Skeletal muscle satellite cell (primary cell): Measurements from ENCODE around the gene GPR34.

ENCODE experiments used
- H3K27me3 ChIP-seq: 2 replicates; pipeline ENCODE4 v1.7.0; 2013; ENCODE audit warnings: low read length; ENCODE audit not compliant: control insufficient read depth, insufficient read depth
- H3K36me3 ChIP-seq: 2 replicates; pipeline ENCODE4 v1.7.0; 2013; ENCODE audit warnings: mild to moderate bottlenecking, control low read depth, low read length; ENCODE audit not compliant: insufficient read depth
- H3K4me1 ChIP-seq: 2 replicates; pipeline ENCODE4 v1.7.0; 2013; ENCODE audit warnings: low read length; ENCODE audit not compliant: control insufficient read depth, insufficient read depth
- H3K4me2 ChIP-seq: 2 replicates; pipeline ENCODE4 v1.7.0; 2013; ENCODE audit warnings: mild to moderate bottlenecking, low read length
- H3K4me3 ChIP-seq: 2 replicates; pipeline ENCODE4 v1.7.0; 2013; ENCODE audit warnings: low read length
- H3K9ac ChIP-seq: 2 replicates; pipeline ENCODE4 v1.7.0; 2013; ENCODE audit warnings: mild to moderate bottlenecking, low read depth, low read length, moderate library complexity
- H3K9me3 ChIP-seq: replicated peaks from 2 replicates; pipeline ENCODE4 v1.7.0; 2013; ENCODE audit warnings: mild to moderate bottlenecking, control low read depth, low read length

Gene GPR34

DNA sequence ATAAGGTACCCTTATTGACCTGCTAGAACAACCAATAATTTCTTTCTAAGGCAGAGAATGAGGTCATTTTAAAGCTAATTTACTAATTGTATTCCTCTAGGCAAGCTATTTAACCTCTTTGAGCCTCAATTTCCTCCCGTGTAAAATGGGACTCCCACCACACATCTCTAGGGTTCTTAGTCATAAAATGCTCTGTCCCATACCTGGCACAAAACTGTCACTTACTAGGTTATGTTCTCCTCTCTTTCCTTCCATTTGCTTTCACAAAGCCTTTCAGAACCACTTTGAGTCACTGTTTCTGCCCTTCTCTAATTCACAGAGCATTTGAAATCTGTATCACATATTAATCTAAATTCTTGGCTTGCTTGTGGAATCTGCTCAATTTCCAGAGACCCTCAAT, 32.8 kb downstream of the GPR34 start:
- Histone ChIP-seq H3K9me3 (peaks cover 3% of the 10 kb centered on the region), H3K4me1 (no peaks in the 10 kb centered on the region), H3K9ac (no peak overlapping the region), H3K4me3 (no peak overlapping the region), H3K36me3 (no peaks in the 10 kb centered on the region), H3K4me2 (no peak overlapping the region), H3K27me3 (no peaks in the 10 kb centered on the region)

DNA sequence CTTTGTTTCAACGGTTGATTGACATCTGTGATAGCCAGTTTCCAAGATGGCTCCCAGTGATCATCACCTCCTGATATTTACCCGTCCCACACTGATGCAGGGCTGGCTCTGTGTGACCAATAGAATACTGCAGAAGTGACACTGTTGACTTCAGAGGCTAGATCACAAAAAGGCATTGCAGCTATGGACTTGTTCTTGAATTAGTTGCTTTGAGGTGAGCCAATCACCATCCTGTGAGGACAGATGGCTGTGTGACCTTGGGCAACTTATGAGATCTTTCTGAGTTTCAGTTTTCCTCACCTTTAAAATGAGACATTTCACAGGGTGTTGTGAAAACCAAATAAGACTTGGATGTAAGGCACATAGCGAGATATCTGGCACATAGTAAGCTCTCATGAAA, 33.4 kb downstream of the GPR34 start:
- peaks cover 3% of the 10 kb centered on the region for H3K9me3 ChIP-seq
- no peaks in the 10 kb centered on the region for H3K4me1 ChIP-seq
- no peak overlapping the region for H3K9ac ChIP-seq
- H3K4me3 ChIP-seq = no peak overlapping the region
- H3K27me3 ChIP-seq = no peaks in the 10 kb centered on the region
- no peak overlapping the region for H3K4me2 ChIP-seq
- no peaks in the 10 kb centered on the region for H3K36me3 ChIP-seq

DNA sequence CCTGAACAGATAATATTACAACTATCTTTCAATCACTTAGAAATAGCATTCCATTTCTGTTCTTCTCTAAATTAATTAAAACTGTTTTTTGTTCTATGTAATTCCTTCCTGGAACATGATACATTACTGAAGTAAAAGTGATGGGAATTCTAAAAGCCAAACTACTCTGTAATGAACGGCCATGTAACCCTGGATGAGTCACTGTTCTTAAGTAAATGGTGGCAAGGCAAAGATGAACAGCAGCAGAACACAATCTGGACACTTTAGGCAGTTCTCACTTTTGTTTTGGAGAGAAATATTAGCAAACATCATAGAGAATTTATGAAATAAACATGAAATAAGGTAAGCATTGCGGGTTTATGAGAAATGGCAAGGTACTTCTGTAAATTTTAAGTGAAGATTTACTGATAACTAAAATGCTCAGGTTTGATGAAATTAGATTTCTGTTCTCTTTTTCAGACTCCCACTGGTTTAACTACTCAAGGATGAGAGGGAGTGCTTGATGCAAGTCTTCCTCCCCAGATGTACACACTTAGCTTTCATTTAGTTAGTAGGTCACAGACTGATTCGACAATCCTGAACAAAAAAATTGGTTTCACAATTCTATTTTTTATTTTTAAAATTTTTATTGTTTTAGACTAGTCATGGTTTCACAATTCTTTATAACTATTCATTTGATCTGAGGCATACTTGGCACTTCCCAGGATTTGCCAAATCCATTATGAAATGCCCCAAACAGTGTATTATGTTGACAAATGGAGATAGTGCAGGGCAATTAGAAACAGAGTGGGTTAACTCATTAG, 34.2 kb downstream of the GPR34 start:
- Histone ChIP-seq H3K9me3 (peaks cover 3% of the 10 kb centered on the region), H3K27me3 (no peaks in the 10 kb centered on the region), H3K4me2 (peak overlapping the region; percentile 3), H3K36me3 (no peaks in the 10 kb centered on the region), H3K9ac (no peak overlapping the region), H3K4me1 (no peaks in the 10 kb centered on the region), H3K4me3 (no peak overlapping the region)

DNA sequence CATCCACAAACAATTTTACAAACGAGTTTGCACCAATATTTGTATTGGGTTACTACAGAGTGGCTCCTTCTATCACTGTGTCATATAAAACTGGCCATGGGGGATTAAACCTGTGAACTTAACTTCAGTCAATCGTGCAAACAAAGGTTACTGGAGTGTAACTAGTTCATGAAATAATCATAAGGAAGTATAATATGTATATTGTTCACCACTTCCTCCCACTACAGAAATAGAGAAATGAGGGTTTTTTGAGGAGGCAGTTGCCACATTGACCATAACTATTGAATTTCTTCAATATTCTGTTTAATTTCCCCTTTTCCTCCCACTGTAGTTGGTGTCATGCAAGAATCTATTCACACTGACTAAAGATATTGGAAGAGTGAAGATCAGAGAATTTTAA, 35.1 kb downstream of the GPR34 start, which contains the start of gene GPR82:
Gene GPR82 (plus strand): TSS at position 356 of the 400 bp plus-strand sequence. CDS start 2,846 bp downstream, outside the sequence.
- Histone ChIP-seq H3K9ac (no peak within 1 kb of the TSS), H3K27me3 (no peaks in the 10 kb centered on the region), H3K4me2 (peak within 1 kb of the TSS; percentile 3), H3K4me3 (no peak within 1 kb of the TSS), H3K9me3 (peaks cover 3% of the 10 kb centered on the region), H3K36me3 (no peaks in the 10 kb centered on the region), H3K4me1 (no peaks in the 10 kb centered on the region)

- H3K9me3 ChIP-seq = no peaks in the 10 kb centered on the region
- no peaks in the 10 kb centered on the region for H3K36me3 ChIP-seq
- H3K4me3 ChIP-seq = no peak overlapping the region
- no peaks in the 10 kb centered on the region for H3K4me1 ChIP-seq
- no peak overlapping the region for H3K9ac ChIP-seq
- no peaks in the 10 kb centered on the region for H3K27me3 ChIP-seq
- H3K4me2 ChIP-seq = no peak overlapping the region
These were observed 39.4 kb downstream of the GPR34 start for GRCh38 chrX:41728125-41728524.

- H3K9me3 ChIP-seq = no peaks in the 10 kb centered on the region
- H3K4me3 ChIP-seq = no peak overlapping the region
- no peaks in the 10 kb centered on the region for H3K27me3 ChIP-seq
These were observed 41.3 kb downstream of the GPR34 start for GRCh38 chrX:41730081-41730480.

GRCh38 chrX:41732260-41732659, 43.5 kb downstream of the GPR34 start:
- no peak overlapping the region for H3K4me3 ChIP-seq
- no peaks in the 10 kb centered on the region for H3K27me3 ChIP-seq
- no peak overlapping the region for H3K9ac ChIP-seq
- no peaks in the 10 kb centered on the region for H3K9me3 ChIP-seq
- peaks cover 6% of the 10 kb centered on the region for H3K4me1 ChIP-seq
- no peak overlapping the region for H3K4me2 ChIP-seq
- H3K36me3 ChIP-seq = no peaks in the 10 kb centered on the region

More at GRCh38 chrX:41730081-41730480, 41.3 kb downstream of the GPR34 start:
- Histone ChIP-seq H3K4me1 (no peaks in the 10 kb centered on the region), H3K9ac (no peak overlapping the region), H3K4me2 (no peak overlapping the region), H3K36me3 (no peaks in the 10 kb centered on the region)

DNA sequence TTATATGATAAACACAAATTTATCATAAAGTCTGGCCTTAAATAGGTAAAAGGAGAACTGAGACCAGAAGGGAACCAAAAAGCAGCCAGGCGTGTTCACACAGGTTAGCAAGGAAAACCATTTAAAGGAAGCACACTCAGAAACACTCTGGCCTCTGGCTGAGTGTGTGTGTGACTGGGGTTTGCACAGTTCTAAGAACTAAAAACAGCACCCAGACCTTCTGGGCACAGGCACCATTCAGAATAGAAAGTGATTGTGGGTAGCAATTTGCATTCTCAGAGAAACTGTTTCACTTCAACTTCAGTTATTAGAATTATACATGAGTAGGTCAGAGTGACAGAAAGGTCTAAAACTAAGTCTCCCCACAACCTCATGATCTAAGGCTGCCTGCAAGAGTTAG, 45.2 kb downstream of the GPR34 start:
- Histone ChIP-seq H3K4me1 (peaks cover 7% of the 10 kb centered on the region), H3K36me3 (no peaks in the 10 kb centered on the region), H3K9me3 (no peaks in the 10 kb centered on the region)

GRCh38 chrX:41734530-41734929, 45.8 kb downstream of the GPR34 start:
- Histone ChIP-seq H3K4me2 (no peak overlapping the region), H3K4me1 (peaks cover 7% of the 10 kb centered on the region), H3K36me3 (no peaks in the 10 kb centered on the region), H3K9ac (no peak overlapping the region), H3K4me3 (no peak overlapping the region), H3K9me3 (no peaks in the 10 kb centered on the region), H3K27me3 (no peaks in the 10 kb centered on the region)

More for the DNA sequence above, 45.2 kb downstream of the GPR34 start:
- Histone ChIP-seq H3K4me2 (no peak overlapping the region), H3K27me3 (no peaks in the 10 kb centered on the region), H3K4me3 (no peak overlapping the region), H3K9ac (no peak overlapping the region)

GRCh38 chrX:41737065-41737464, 48.3 kb downstream of the GPR34 start:
- Histone ChIP-seq H3K27me3 (no peaks in the 10 kb centered on the region), H3K36me3 (no peaks in the 10 kb centered on the region), H3K4me3 (no peak overlapping the region), H3K4me2 (no peak overlapping the region), H3K9ac (no peak overlapping the region), H3K4me1 (peaks cover 7% of the 10 kb centered on the region), H3K9me3 (no peaks in the 10 kb centered on the region)

- Histone ChIP-seq H3K4me2 (no peak overlapping the region), H3K9me3 (no peaks in the 10 kb centered on the region), H3K36me3 (no peaks in the 10 kb centered on the region), H3K9ac (no peak overlapping the region), H3K4me3 (no peak overlapping the region), H3K4me1 (peaks cover 7% of the 10 kb centered on the region), H3K27me3 (no peaks in the 10 kb centered on the region)
These were observed 51.1 kb downstream of the GPR34 start for GRCh38 chrX:41739871-41740270.
